GM23338 (cell line): ENCODE results near the gene RASA3. TPM values are rescaled to one million over a fixed set of nuclear protein-coding genes. Genes with fewer than 3 reads are reported as not detected.

Experiments used
- ATAC-seq: fragments of 200-7000 bp; cut with Tn5 transposase; 3 replicates; pipeline ENCODE4 v1.9.1; 2020
- DNase-seq: peaks from one replicate; pipeline ENCODE4 v3.0.0-alpha.2; 2015; ENCODE audit warnings: low spot score
- H2AFZ ChIP-seq: fragments of 200-600 bp; sonication (generic); 2 replicates; pipeline ENCODE4 v1.8.0; 2016; ENCODE audit warnings: antibody characterized with exemption, mild to moderate bottlenecking, moderate library complexity
- H3F3A ChIP-seq: fragments of 200-600 bp; sonication (generic); replicated peaks from 2 replicates; pipeline ENCODE4 v1.8.0; 2017; ENCODE audit warnings: antibody characterized with exemption, mixed run types, low read depth
- H3K27ac ChIP-seq: fragments of 200-600 bp; sonication (generic); 2 replicates; pipeline ENCODE4 v1.6.1; 2016; ENCODE audit warnings: low read depth
- H3K27me3 ChIP-seq: fragments of 200-600 bp; sonication (generic); 2 replicates; pipeline ENCODE4 v1.8.0; 2016; ENCODE audit warnings: mild to moderate bottlenecking, mixed run types, moderate library complexity; ENCODE audit not compliant: insufficient read depth
- H3K36me3 ChIP-seq: fragments of 200-600 bp; sonication (generic); 2 replicates; pipeline ENCODE4 v1.8.0; 2016; ENCODE audit warnings: mild to moderate bottlenecking; ENCODE audit not compliant: insufficient read depth
- H3K4me1 ChIP-seq: fragments of 200-600 bp; sonication (generic); 2 replicates; pipeline ENCODE4 v1.8.0; 2016; ENCODE audit warnings: mild to moderate bottlenecking, moderate library complexity; ENCODE audit not compliant: insufficient read depth
- H3K4me2 ChIP-seq: fragments of 200-600 bp; sonication (generic); 2 replicates; pipeline ENCODE4 v1.7.1; 2017; ENCODE audit warnings: mixed run types
- H3K4me3 ChIP-seq: fragments of 200-600 bp; sonication (generic); 2 replicates; pipeline ENCODE4 v1.6.1; 2016; ENCODE audit warnings: mixed run types
- H3K79me2 ChIP-seq: fragments of 200-600 bp; sonication (generic); replicated peaks from 2 replicates; pipeline ENCODE4 v1.8.0; 2017; ENCODE audit warnings: mild to moderate bottlenecking; ENCODE audit not compliant: insufficient read depth
- H3K9me2 ChIP-seq: fragments of 200-600 bp; sonication (generic); 2 replicates; pipeline ENCODE4 v1.8.0; 2017; ENCODE audit not compliant: insufficient read depth
- H4K20me1 ChIP-seq: fragments of 200-600 bp; sonication (generic); replicated peaks from 2 replicates; pipeline ENCODE4 v1.8.0; 2017; ENCODE audit warnings: mild to moderate bottlenecking; ENCODE audit not compliant: insufficient read depth
- H3K27ac Mint-ChIP-seq: 2 replicates; pipeline ENCODE4 v1.8.0; 2020; ENCODE audit warnings: inconsistent platforms, mild to moderate bottlenecking, moderate library complexity, mixed read lengths
- H3K27me3 Mint-ChIP-seq: 3 replicates; pipeline ENCODE4 v1.8.0; 2022; ENCODE audit warnings: low read depth, mild to moderate bottlenecking, moderate library complexity, mixed read lengths, inconsistent platforms; ENCODE audit not compliant: insufficient read depth, poor library complexity
- H3K36me3 Mint-ChIP-seq: 3 replicates; pipeline ENCODE4 v1.8.0; 2021; ENCODE audit warnings: low read depth, mild to moderate bottlenecking, inconsistent platforms, moderate library complexity, mixed read lengths
- H3K4me1 Mint-ChIP-seq: 3 replicates; pipeline ENCODE4 v1.8.0; 2020; ENCODE audit warnings: mild to moderate bottlenecking, inconsistent platforms, mixed read lengths
- H3K4me3 Mint-ChIP-seq: 3 replicates; pipeline ENCODE4 v1.8.0; 2021; ENCODE audit warnings: moderate library complexity, mild to moderate bottlenecking, inconsistent platforms, mixed read lengths
- H3K9me3 Mint-ChIP-seq: 3 replicates; pipeline ENCODE4 v1.8.0; 2020; ENCODE audit warnings: moderate library complexity, mild to moderate bottlenecking, inconsistent platforms, mixed read lengths
- CREB1 ChIP-seq: fragments of 250-450 bp; sonication (Bioruptor Pico); IDR thresholded peaks from 2 replicates; pipeline ENCODE4 v1.5.0; 2020; ENCODE audit warnings: low read depth, mild to moderate bottlenecking, moderate library complexity
- EZH2 ChIP-seq: fragments of 200-600 bp; sonication (generic); IDR thresholded peaks from one replicate; pipeline ENCODE4 v1.8.0; 2017; ENCODE audit warnings: antibody characterized with exemption, mild to moderate bottlenecking, low read depth; ENCODE audit not compliant: unreplicated experiment
- EZH2phosphoT487 ChIP-seq: fragments of 200-600 bp; sonication (generic); IDR thresholded peaks from one replicate; pipeline ENCODE4 v1.8.1; 2018; ENCODE audit warnings: antibody characterized with exemption; ENCODE audit not compliant: unreplicated experiment
- JUNB ChIP-seq: IDR thresholded peaks from one replicate; pipeline ENCODE4 v1.6.1; 2016; ENCODE audit warnings: antibody characterized with exemption; ENCODE audit not compliant: unreplicated experiment
- POLR2AphosphoS5 ChIP-seq: IDR thresholded peaks from 2 replicates; pipeline ENCODE4 v1.6.1; 2016; ENCODE audit warnings: antibody characterized with exemption, low read depth
- STAT1 ChIP-seq: IDR thresholded peaks from one replicate; pipeline ENCODE4 v1.6.1; 2016; ENCODE audit warnings: antibody characterized with exemption; ENCODE audit not compliant: unreplicated experiment
- ZNF114 ChIP-seq: fragments of 250-450 bp; sonication (Bioruptor Pico); IDR thresholded peaks from 2 replicates; pipeline ENCODE4 v1.5.0; 2020; ENCODE audit warnings: mild to moderate bottlenecking, moderate library complexity
- ZNF331 ChIP-seq: fragments of 250-450 bp; sonication (Bioruptor Pico); IDR thresholded peaks from 2 replicates; pipeline ENCODE4 v1.5.0; 2020; ENCODE audit warnings: low read depth, mild to moderate bottlenecking, moderate library complexity
- polyA plus RNA-seq: library from polyadenylated mRNA; unstranded; fragments of >200 nt; fragmentation: Nextera tagmentation; extraction: Ambion mirVana; gene quantifications from 2 replicates; pipeline ENCODE4 v1.2.1, GENCODE V29; 2016
- total RNA-seq: library from RNA; depleted of rRNA; stranded (reverse); fragments of >200 nt; shearing (Covaris generic); gene quantifications from 2 replicates; pipeline ENCODE4 v1.2.3, GENCODE V29; 2014
- TF ChIP-seq, protein P1 (sequence below): fragments of 250-450 bp; sonication (Bioruptor Pico); IDR thresholded peaks from 2 replicates; pipeline ENCODE4 v1.5.0; 2020; ENCODE audit warnings: mild to moderate bottlenecking, moderate library complexity
- TF ChIP-seq, protein P2 (sequence below): IDR thresholded peaks from one replicate; pipeline ENCODE4 v1.6.1; 2018; ENCODE audit warnings: antibody characterized with exemption; ENCODE audit not compliant: unreplicated experiment
- TF ChIP-seq, protein P3 (sequence below): IDR thresholded peaks from 2 replicates; pipeline ENCODE4 v1.6.1; 2016; ENCODE audit warnings: antibody characterized with exemption
- TF ChIP-seq, protein P4 (sequence below), 2 experiments: fragments of 200-600 bp in 1 of 2; sonication (generic) in 1 of 2; conservative IDR thresholded peaks; 2 replicates each; pipeline versions ENCODE4 v1.5.1 to v1.6.1; 2016 to 2017; ENCODE audit warnings: antibody characterized with exemption in 2 of 2, low read depth in 2 of 2, mild to moderate bottlenecking in 2 of 2, moderate library complexity in 1 of 2

RASA3 gene
- total and polyA plus RNA-seq, 2 experiments from 2014 or later = 11.2 to 20.7 TPM

DNA sequence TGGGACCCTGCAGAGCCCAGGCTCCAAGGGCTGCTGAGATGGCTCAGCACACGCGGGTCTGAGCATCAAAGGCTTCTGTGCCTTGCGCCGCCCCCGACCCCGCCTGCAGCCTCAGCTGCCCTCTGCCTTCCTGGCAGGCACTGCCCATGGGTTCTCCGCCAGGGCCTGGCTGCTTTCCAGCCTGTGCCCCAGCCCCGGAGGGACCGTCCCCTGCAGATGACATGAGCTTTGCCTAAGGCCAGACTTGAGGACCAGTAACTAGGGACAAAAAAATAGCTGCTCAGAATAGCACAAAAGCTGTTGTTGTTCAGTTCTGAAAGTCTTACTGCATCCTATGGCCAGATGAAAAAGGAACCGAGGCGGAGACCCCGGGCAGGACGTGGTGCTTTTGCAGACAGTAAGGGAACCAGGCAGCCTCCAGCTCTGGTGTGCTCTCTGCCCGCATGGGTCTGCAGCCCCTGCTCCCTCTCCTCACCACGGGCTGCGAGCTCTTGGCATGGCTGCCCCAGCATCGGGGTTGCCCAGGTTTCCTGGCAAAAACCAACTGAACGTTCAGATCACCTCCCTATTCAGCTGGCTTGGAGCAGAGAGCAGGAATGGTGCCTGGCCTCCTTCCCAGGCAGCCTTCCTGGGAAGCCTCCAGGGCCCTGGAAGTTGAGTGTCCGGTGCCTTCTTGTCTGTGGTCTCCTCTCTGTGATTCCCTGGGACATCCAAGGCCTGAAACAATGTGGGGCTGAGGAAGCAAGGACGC lies 34.1 kb upstream of the RASA3 start:
- H3K4me3 Mint-ChIP-seq = no peak overlapping the region

More for the DNA sequence above, 34.1 kb upstream of the RASA3 start:
- Histone ChIP-seq H3K4me1 (no peaks in the 10 kb centered on the region), H3K36me3 (no peaks in the 10 kb centered on the region), H3K27ac (no peak overlapping the region), H3K27me3 (no peaks in the 10 kb centered on the region), H2AFZ (0 out of 2 replicates have a peak overlapping the region, but pooled peaks have one; percentile 74), H3F3A (no peaks in the 10 kb centered on the region), H4K20me1 (no peaks in the 10 kb centered on the region), H3K4me2 (no peak overlapping the region), H3K4me3 (no peak overlapping the region), H3K9me2 (0 out of 2 replicates have a peak, but pooled peaks cover 3% of the 10 kb centered on the region), H3K79me2 (no peaks in the 10 kb centered on the region)
- no peaks in the 10 kb centered on the region for H3K9me3 Mint-ChIP-seq
- H3K27ac Mint-ChIP-seq = no peak overlapping the region
- no peaks in the 10 kb centered on the region; the same call in 1 of the 3 replicates for H3K4me1 Mint-ChIP-seq
- no peak for ATAC-seq
- TF ChIP-seq STAT1 (no peak), CREB1 (no peak), POLR2AphosphoS5 (no peak), EZH2phosphoT487 (no peak), JUNB (no peak), ZNF331 (CRISPR knock-in tag) (no peak), EZH2 (no peak), ZNF114 (no peak)
- TF ChIP-seq, protein P1, sequence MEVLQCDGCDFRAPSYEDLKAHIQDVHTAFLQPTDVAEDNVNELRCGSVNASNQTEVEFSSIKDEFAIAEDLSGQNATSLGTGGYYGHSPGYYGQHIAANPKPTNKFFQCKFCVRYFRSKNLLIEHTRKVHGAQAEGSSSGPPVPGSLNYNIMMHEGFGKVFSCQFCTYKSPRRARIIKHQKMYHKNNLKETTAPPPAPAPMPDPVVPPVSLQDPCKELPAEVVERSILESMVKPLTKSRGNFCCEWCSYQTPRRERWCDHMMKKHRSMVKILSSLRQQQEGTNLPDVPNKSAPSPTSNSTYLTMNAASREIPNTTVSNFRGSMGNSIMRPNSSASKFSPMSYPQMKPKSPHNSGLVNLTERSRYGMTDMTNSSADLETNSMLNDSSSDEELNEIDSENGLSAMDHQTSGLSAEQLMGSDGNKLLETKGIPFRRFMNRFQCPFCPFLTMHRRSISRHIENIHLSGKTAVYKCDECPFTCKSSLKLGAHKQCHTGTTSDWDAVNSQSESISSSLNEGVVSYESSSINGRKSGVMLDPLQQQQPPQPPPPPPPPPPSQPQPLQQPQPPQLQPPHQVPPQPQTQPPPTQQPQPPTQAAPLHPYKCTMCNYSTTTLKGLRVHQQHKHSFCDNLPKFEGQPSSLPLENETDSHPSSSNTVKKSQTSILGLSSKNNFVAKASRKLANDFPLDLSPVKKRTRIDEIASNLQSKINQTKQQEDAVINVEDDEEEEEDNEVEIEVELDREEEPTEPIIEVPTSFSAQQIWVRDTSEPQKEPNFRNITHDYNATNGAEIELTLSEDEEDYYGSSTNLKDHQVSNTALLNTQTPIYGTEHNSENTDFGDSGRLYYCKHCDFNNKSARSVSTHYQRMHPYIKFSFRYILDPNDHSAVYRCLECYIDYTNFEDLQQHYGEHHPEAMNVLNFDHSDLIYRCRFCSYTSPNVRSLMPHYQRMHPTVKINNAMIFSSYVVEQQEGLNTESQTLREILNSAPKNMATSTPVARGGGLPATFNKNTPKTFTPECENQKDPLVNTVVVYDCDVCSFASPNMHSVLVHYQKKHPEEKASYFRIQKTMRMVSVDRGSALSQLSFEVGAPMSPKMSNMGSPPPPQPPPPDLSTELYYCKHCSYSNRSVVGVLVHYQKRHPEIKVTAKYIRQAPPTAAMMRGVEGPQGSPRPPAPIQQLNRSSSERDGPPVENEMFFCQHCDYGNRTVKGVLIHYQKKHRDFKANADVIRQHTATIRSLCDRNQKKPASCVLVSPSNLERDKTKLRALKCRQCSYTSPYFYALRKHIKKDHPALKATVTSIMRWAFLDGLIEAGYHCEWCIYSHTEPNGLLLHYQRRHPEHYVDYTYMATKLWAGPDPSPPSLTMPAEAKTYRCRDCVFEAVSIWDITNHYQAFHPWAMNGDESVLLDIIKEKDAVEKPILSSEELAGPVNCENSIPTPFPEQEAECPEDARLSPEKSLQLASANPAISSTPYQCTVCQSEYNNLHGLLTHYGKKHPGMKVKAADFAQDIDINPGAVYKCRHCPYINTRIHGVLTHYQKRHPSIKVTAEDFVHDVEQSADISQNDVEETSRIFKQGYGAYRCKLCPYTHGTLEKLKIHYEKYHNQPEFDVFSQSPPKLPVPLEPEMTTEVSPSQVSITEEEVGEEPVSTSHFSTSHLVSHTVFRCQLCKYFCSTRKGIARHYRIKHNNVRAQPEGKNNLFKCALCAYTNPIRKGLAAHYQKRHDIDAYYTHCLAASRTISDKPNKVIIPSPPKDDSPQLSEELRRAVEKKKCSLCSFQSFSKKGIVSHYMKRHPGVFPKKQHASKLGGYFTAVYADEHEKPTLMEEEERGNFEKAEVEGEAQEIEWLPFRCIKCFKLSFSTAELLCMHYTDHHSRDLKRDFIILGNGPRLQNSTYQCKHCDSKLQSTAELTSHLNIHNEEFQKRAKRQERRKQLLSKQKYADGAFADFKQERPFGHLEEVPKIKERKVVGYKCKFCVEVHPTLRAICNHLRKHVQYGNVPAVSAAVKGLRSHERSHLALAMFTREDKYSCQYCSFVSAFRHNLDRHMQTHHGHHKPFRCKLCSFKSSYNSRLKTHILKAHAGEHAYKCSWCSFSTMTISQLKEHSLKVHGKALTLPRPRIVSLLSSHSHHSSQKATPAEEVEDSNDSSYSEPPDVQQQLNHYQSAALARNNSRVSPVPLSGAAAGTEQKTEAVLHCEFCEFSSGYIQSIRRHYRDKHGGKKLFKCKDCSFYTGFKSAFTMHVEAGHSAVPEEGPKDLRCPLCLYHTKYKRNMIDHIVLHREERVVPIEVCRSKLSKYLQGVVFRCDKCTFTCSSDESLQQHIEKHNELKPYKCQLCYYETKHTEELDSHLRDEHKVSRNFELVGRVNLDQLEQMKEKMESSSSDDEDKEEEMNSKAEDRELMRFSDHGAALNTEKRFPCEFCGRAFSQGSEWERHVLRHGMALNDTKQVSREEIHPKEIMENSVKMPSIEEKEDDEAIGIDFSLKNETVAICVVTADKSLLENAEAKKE (CRISPR knock-in tag) = no peak
- TF ChIP-seq, protein P2, sequence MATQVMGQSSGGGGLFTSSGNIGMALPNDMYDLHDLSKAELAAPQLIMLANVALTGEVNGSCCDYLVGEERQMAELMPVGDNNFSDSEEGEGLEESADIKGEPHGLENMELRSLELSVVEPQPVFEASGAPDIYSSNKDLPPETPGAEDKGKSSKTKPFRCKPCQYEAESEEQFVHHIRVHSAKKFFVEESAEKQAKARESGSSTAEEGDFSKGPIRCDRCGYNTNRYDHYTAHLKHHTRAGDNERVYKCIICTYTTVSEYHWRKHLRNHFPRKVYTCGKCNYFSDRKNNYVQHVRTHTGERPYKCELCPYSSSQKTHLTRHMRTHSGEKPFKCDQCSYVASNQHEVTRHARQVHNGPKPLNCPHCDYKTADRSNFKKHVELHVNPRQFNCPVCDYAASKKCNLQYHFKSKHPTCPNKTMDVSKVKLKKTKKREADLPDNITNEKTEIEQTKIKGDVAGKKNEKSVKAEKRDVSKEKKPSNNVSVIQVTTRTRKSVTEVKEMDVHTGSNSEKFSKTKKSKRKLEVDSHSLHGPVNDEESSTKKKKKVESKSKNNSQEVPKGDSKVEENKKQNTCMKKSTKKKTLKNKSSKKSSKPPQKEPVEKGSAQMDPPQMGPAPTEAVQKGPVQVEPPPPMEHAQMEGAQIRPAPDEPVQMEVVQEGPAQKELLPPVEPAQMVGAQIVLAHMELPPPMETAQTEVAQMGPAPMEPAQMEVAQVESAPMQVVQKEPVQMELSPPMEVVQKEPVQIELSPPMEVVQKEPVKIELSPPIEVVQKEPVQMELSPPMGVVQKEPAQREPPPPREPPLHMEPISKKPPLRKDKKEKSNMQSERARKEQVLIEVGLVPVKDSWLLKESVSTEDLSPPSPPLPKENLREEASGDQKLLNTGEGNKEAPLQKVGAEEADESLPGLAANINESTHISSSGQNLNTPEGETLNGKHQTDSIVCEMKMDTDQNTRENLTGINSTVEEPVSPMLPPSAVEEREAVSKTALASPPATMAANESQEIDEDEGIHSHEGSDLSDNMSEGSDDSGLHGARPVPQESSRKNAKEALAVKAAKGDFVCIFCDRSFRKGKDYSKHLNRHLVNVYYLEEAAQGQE = no peak
- TF ChIP-seq, protein P3, sequence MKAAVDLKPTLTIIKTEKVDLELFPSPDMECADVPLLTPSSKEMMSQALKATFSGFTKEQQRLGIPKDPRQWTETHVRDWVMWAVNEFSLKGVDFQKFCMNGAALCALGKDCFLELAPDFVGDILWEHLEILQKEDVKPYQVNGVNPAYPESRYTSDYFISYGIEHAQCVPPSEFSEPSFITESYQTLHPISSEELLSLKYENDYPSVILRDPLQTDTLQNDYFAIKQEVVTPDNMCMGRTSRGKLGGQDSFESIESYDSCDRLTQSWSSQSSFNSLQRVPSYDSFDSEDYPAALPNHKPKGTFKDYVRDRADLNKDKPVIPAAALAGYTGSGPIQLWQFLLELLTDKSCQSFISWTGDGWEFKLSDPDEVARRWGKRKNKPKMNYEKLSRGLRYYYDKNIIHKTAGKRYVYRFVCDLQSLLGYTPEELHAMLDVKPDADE = no peak
- TF ChIP-seq, protein P4, sequence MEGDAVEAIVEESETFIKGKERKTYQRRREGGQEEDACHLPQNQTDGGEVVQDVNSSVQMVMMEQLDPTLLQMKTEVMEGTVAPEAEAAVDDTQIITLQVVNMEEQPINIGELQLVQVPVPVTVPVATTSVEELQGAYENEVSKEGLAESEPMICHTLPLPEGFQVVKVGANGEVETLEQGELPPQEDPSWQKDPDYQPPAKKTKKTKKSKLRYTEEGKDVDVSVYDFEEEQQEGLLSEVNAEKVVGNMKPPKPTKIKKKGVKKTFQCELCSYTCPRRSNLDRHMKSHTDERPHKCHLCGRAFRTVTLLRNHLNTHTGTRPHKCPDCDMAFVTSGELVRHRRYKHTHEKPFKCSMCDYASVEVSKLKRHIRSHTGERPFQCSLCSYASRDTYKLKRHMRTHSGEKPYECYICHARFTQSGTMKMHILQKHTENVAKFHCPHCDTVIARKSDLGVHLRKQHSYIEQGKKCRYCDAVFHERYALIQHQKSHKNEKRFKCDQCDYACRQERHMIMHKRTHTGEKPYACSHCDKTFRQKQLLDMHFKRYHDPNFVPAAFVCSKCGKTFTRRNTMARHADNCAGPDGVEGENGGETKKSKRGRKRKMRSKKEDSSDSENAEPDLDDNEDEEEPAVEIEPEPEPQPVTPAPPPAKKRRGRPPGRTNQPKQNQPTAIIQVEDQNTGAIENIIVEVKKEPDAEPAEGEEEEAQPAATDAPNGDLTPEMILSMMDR (conservative IDR thresholded peaks at IDR 0.05; ENCODE audit: low read depth in 2 of 2) = no peak
- H3K36me3 Mint-ChIP-seq = no peaks in the 10 kb centered on the region
- H3K27me3 Mint-ChIP-seq = peaks cover 2% of the 10 kb centered on the region
- no peak for DNase-seq
